Endothelial cell of umbilical vein (primary cell): ENCODE data around the gene FOXM1.

Experiments
- CTCF ChIP-seq, 2 donors: IDR thresholded peaks; 1 replicate in 1 of 2; 2 replicates in 1 of 2; pipeline ENCODE4 v1.5.1; 2011; ENCODE audit warnings: low read length in 2 of 2, mild to moderate bottlenecking in 2 of 2, moderate library complexity in 2 of 2, control low read depth in 1 of 2, inconsistent platforms in 1 of 2, low read depth in 1 of 2; ENCODE audit not compliant: insufficient read depth in 1 of 2; ENCODE audit errors: extremely low read depth in 1 of 2
- EZH2 ChIP-seq: IDR thresholded peaks from 2 replicates; pipeline ENCODE4 v1.6.1; 2012; ENCODE audit warnings: borderline replicate concordance, low read depth, mild to moderate bottlenecking, moderate library complexity, low read length, inconsistent platforms; ENCODE audit not compliant: severe bottlenecking
- GATA2 ChIP-seq: IDR thresholded peaks from 2 replicates; pipeline ENCODE4 v1.7.0; 2011; ENCODE audit warnings: low read depth, mild to moderate bottlenecking, moderate library complexity, mixed read lengths, low read length; ENCODE audit not compliant: insufficient read length, insufficient read depth
- MAX ChIP-seq: IDR thresholded peaks from 2 replicates; pipeline ENCODE4 v1.6.1; 2011; ENCODE audit not compliant: insufficient read depth, insufficient read length
- MYC ChIP-seq: IDR thresholded peaks from one replicate; pipeline ENCODE4 v1.6.1; 2011; ENCODE audit warnings: mild to moderate bottlenecking, low read depth, low read length
- POLR2A ChIP-seq: IDR thresholded peaks from 2 replicates; pipeline ENCODE4 v1.6.1; 2012; ENCODE audit warnings: low read depth, mild to moderate bottlenecking, control low read depth, low read length

GRCh38 chr12:2879853-2880252 is 2.9 kb upstream of the FOXM1 start:
- TF ChIP-seq POLR2A (no peak), MAX (no peak), CTCF (IDR thresholded peaks at IDR 0.05; ENCODE audit: extremely low read depth in 1 of 2, insufficient read depth in 1 of 2, low read depth in 1 of 2, low read length in 2 of 2) (no peak), MYC (no peak), EZH2 (no peak), GATA2 (no peak)
